RWPE1 (cell line): ENCODE data around the gene PITHD1.

Experiments used
- CTCF ChIA-PET: fragments of 350-600 bp; sonication (Branson Sonifier 250); formaldehyde crosslinking; extraction: SDS; loops from one replicate; lab custom pipeline; 2021; lab: Yijun Ruan, JAX
- POLR2A ChIA-PET: fragments of 400-600 bp; formaldehyde crosslinking; extraction: SDS; loops from one replicate; lab custom pipeline; 2020; ENCODE audit warnings: antibody characterized with exemption; ENCODE audit not compliant: low non-redundant PET; lab: Yijun Ruan, JAX
- DNase-seq: peaks from one replicate; pipeline ENCODE4 v3.0.0; 2012; ENCODE audit warnings: low spot score
- H3K27ac ChIP-seq: fragments of 450-650 bp; 2 replicates; pipeline ENCODE4 v1.5.1; 2017
- TF ChIP-seq, protein P1 (sequence below): fragments of 450-650 bp; conservative IDR thresholded peaks from 2 replicates; pipeline ENCODE4 v1.5.1; 2017; ENCODE audit warnings: low read depth, mild to moderate bottlenecking

PITHD1 gene

DNA sequence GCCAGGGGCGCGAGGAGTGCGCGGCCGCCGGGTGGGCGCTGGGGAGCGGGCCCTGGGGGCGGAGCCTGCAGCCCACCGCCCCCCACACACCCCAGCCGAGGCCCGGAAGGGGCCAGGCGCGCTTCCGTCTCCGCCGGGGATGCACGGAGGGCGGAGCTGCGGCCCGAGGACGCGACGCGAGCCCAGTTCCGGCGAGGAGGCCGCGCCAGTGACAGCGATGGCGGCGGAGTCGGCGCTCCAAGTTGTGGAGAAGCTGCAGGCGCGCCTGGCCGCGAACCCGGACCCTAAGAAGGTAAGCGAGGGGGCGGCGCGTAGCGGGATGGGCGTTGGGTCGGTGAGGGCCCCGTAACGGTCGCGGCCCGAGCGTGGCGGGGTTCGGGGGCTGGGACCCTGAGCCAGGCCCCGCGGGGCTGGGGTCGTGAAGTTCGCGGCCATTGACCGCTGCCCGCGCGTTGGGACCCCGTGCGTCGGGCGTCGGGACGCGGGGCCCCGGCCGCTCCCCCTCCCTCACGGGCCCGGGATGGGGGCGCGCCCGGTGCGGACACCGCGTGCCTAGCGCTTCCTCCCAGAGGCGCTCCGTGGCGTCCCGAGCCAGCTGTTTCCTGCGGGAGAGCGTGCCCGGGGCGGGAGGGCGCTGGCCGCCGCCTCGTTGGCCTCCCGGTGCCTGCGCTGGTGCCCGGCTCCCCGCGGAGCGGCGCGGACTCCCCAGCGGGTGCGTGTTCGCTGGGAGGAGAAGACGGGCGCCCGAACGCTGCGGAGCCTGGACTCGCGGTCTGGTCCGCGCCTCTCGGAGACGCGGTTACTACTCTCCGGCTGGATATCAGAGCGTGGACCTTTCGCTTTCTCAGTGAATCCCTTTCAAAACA lies 34.7 kb upstream of the PITHD1 start, which contains the start of gene ELOA:
TSS of gene ELOA (plus strand) at position 185 of the 866 bp plus-strand sequence. CDS start at position 218, 33 bp downstream.
- ChIA-PET POLR2A (interaction anchor here (0.6 to 1.8 kb wide), 3 partner anchors 52 to 1688 kb away, joined by 3 to 7 read pairs (median 3); partner anchors contain the start of gene RPL11), CTCF (interaction anchor here (0.6 to 1.3 kb wide), 2 partner anchors 52 to 265 kb away, joined by 6 to 7 read pairs; partner anchors contain the start of gene RPL11)
- H3K27ac ChIP-seq: peak within 1 kb of the TSS; percentile 85
- TF ChIP-seq, protein P1, sequence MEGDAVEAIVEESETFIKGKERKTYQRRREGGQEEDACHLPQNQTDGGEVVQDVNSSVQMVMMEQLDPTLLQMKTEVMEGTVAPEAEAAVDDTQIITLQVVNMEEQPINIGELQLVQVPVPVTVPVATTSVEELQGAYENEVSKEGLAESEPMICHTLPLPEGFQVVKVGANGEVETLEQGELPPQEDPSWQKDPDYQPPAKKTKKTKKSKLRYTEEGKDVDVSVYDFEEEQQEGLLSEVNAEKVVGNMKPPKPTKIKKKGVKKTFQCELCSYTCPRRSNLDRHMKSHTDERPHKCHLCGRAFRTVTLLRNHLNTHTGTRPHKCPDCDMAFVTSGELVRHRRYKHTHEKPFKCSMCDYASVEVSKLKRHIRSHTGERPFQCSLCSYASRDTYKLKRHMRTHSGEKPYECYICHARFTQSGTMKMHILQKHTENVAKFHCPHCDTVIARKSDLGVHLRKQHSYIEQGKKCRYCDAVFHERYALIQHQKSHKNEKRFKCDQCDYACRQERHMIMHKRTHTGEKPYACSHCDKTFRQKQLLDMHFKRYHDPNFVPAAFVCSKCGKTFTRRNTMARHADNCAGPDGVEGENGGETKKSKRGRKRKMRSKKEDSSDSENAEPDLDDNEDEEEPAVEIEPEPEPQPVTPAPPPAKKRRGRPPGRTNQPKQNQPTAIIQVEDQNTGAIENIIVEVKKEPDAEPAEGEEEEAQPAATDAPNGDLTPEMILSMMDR: no peak
- DNase-seq: peak; percentile 60

DNA sequence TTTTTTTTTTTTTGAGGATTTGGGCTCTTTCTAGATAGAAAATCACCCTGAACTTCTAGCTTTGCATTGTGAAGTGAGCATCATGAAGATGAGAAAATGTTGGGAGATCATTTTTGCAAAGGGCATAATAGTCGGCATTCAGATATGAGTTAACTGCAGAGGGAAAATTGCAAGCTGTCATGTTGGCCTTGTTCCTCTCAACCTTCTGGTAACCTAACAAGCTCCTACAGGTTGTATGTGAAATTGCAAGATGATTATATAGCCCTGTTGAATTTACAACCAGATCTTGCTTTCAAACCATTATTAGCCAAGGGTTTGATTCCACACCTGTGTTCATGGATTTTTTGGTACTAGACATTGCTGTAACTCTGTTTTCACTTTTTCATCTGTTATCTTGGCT lies 32.7 kb upstream of the PITHD1 start:
- no peak overlapping the region for H3K27ac ChIP-seq
- ChIA-PET POLR2A (interaction anchor here (0.5 to 0.6 kb wide), 2 partner anchors 34 to 69 kb away, joined by 4 to 6 read pairs; no protein-coding TSS in a partner anchor), CTCF (interaction anchor here (0.6 to 0.9 kb wide), 5 partner anchors 18 to 424 kb away, joined by 3 to 4 read pairs (median 4); no protein-coding TSS in a partner anchor)
- TF ChIP-seq, protein P1: peak; percentile 29; the same call in 1 of the 2 replicates
- peak; percentile 55 for DNase-seq

DNA sequence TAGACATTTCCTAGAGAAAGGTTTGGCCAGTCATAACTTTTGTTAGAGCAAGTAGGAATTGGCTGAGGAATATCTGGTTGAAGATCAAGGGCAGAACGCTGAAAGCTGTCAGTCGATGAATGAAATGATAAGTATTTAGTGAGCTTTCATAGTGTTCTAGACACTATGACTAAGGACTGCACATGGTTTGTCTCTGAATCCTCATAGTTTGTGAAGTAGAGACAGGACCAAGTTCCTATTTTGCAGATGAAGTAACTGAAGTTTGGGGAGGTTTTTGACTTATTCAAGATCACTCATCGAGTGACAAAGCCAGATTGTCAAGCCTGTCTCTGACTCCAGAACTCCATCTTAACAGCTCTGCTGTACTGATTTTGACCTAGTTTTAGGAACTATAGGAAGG lies 30.2 kb upstream of the PITHD1 start:
- no peak overlapping the region for H3K27ac ChIP-seq
- TF ChIP-seq, protein P1: no peak
- POLR2A ChIA-PET: interaction anchor here (0.6 kb wide), 1 partner anchor 156 kb away, joined by 3 read pairs; no protein-coding TSS in a partner anchor
- DNase-seq: no peak
- CTCF ChIA-PET: no interaction called here

DNA sequence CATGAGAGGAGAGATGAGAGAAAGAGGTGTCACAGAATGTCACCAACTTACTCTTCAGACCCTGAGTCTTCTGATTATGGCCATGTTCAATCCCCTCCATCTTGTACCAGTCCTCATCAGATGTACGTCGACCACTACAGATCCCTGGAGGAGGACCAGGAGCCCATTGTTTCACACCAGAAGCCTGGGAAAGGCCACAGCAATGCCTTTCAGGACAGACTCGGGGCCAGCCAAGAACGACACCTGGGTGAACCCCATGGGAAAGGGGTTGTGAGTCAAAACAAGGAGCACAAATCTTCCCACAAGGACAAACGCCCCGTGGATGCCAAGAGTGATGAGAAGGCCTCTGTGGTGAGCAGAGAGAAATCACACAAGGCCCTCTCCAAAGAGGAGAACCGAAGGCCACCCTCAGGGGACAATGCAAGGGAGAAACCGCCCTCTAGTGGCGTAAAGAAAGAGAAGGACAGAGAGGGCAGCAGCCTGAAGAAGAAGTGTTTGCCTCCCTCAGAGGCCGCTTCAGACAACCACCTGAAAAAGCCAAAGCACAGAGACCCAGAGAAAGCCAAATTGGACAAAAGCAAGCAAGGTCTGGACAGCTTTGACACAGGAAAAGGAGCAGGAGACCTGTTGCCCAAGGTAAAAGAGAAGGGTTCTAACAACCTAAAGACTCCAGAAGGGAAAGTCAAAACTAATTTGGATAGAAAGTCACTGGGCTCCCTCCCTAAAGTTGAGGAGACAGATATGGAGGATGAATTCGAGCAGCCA lies 27.0 kb upstream of the PITHD1 start:
- peak overlapping the region; percentile 9 for H3K27ac ChIP-seq
- TF ChIP-seq, protein P1: peak; percentile 62
- ChIA-PET POLR2A (no interaction called here), CTCF (interaction anchor here (0.6 kb wide), 1 partner anchor 184 kb away, joined by 3 read pairs; no protein-coding TSS in a partner anchor)
- DNase-seq: peak; percentile 26

DNA sequence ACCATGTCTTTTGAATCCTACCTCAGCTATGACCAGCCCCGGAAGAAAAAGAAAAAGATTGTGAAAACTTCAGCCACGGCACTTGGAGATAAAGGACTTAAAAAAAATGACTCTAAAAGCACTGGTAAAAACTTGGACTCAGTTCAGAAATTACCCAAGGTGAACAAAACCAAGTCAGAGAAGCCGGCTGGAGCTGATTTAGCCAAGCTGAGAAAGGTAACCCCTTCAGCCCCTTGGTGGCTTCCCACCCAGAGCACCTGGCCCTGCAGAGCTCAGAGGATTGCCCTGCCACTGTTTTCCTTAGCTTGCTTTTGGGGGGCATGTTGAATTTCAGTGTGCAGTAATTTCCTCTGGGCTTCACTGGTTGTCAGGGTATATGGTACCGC lies 26.4 kb upstream of the PITHD1 start:
- TF ChIP-seq, protein P1: no peak
- no peak overlapping the region for H3K27ac ChIP-seq
- DNase-seq: no peak
- POLR2A ChIA-PET: no interaction called here
- CTCF ChIA-PET: interaction anchor here (0.6 kb wide), 1 partner anchor 185 kb away, joined by 3 read pairs; no protein-coding TSS in a partner anchor

DNA sequence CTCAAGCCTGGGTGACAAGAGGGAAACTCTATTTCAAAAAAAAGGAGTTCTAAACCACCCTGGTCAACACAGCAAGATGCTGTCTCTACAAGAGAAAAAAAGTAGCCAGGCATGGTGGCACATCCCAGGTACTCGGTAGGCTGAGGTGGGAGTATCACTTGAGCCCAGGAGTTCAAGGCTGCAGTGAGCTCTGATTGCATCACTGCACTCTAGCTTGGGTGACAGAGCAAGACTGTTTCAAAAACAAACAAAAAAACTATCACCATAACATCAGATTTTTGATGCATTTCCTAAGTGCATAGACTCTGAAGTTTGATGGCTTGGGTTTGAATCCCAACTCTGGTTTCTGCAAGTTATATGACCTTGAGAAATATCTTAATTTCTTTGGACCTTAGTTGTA lies 25.3 kb upstream of the PITHD1 start:
- TF ChIP-seq, protein P1: no peak
- H3K27ac ChIP-seq: no peak overlapping the region
- CTCF ChIA-PET: no interaction called here
- DNase-seq: no peak
- POLR2A ChIA-PET: no interaction called here
